GM19238 (cell line): ENCODE results near the gene HAUS1.
A peak's percentile ranks its signal among the peaks of the same experiment; 100 is the strongest.

ENCODE experiments used
- DNase-seq: peaks from one replicate; pipeline ENCODE4 v3.0.0; 2011; ENCODE audit warnings: low spot score; ENCODE audit not compliant: insufficient read length

HAUS1 gene, protein sequence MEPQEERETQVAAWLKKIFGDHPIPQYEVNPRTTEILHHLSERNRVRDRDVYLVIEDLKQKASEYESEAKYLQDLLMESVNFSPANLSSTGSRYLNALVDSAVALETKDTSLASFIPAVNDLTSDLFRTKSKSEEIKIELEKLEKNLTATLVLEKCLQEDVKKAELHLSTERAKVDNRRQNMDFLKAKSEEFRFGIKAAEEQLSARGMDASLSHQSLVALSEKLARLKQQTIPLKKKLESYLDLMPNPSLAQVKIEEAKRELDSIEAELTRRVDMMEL

GRCh38 chr18:46104128-46104911 lies at the start of gene HAUS1:
Gene HAUS1, plus strand, starts transcription at chr18:46104385. Its CDS starts 27 bp downstream, at chr18:46104412.
- peak; percentile 72 for DNase-seq

DNA sequence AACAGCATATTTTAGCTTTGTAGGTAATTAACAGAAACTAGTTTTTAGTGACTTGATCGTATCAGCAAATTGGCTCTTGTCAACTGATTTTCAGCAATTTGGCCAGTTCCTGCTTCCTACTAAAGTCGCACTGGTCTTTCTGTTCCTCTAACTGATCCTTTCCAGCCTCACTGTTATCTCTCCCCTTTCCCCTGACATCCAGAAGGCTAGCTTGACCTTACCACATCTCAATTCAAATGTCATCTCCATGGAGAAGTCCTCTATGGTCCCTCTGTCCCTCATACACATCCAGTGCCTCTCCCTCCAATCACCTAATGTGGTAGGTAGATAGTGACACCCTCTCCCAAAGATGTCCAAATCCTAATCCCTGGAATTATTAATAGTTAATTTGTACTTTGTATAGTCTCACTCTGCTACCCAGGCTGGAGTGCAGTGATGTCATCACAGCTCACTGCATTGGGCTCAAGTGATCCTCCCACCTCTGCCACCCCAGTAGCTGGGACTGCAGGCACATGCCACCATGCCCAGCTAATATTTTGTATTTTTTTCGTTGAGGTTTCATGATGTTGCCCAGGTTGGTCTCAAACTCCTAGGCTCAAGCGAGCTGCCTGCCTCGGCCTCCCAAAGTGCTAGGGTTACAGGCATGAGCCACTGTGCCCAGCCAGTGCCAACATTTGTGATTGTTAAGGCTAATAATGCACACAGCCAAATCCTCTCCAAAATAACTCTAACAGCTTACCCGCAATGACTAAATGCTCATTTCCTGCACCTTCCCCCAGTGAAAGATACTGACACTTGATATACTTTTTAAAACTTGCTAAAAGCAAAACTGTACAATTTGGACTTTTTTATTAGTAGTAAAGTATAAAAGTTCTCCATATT lies 49.0 kb upstream of the HAUS1 start:
- no peak for DNase-seq

DNA sequence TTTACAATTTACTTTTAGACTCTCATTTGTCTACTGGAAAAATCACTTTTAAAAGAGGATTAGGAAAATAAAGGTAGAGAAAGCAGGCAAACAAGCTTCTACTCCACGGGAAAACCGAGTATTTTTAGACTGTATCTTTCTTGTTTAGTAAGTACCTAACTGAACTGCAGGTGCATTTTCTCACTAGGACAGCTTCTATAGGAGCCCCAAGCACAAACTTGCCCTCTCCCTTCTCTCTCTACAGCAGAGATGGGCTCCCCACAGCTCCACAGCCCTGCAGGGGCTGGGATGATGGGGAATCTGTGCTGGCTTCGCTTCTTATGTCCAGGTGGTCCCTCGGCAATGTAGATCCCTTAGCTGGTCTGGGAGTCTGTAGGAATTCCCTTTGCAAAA lies 48.4 kb upstream of the HAUS1 start:
- DNase-seq, result no peak

DNA sequence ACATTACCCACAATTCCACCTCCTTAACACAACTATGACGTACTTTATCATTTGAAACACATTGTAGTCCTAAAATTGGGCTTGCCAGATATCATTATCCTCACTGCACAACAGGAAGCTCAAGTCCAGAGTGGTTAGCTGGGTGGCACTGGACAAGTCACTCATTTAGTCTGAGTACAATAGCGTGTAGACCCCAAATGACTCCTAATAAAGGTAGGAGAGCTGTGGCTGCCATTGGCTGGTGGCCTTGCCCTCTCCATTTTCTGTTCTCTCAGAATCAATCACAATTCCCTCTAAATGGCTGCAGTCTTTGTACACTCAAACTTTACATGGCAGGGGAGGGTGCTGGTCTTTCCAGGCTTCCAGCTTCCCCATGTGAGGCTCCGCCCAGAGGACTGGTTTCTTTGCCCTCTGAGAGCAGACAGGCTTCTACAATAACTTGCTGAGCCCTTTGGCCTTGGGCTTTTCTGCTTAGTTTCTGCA lies 43.8 kb upstream of the HAUS1 start:
- DNase-seq, result no peak

- DNase-seq, result no peak
Observed at GRCh38 chr18:46061387-46061786, 42.8 kb upstream of the HAUS1 start.

DNA sequence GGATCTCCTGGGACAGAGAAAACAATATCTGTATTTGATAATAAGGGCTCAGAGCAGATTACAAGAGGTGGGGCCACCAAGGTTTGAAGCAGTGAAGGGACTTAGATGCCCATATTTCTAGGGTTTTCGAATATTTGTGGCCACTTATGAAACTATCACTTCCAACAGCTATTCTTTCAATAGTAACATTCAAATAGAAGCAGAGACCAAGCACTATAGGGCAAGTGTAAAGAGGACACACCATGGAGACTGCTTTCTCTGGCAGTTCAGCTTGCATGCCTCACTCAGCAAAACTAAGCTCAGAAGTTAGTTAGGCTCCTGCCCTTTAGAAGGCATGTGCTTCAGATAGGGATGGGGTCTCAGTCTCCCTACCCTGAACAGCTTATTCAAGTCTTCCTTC lies 42.4 kb upstream of the HAUS1 start:
- DNase-seq, result no peak

DNA sequence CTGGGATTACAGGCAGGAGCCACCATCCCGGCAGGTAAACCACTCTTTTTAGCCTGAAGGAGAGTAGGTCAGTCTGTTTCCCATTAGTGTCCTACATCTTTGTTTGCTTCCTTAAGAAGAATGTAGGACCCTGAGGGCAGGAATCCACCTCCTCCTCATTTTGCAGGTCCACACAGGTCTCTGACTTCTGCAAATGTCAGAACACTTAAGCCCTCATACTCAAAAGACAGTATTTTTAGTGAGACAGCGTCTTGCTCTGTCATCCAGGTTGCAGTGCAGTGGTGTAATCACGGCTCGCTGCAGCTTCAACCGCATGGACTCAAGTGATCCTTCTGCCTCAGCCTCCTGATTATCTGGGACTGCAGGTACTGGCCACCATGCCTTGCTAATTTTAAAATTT lies 41.4 kb upstream of the HAUS1 start:
- no peak for DNase-seq

DNA sequence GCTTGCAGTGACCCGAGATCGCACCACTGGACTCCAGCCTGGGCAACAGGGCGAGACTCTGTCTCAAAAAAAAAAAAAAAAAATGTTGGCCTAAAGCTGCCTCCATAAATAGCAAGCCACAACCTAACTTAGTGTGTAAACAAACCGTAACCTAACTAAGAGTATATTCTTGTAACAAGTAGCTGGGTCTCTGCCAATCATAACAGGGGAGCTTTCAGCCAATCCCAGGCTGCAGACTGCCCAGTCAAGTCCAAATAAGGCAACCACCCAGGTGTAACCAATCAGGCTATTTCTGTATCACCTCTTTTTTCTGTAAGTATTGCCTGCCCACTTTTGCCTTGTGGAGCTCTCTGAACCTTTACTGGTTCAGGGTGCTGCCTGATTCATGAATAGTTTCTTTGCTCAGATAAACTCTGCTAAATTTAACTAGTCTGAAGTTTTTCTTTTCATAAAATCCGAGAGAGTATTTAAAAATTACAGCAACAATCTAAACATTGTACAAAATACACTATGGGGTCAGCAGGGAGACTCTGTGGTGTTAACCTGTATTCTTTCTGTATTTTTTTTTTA lies 36.7 kb upstream of the HAUS1 start:
- DNase-seq, result no peak

- DNase-seq, result no peak
Observed at GRCh38 chr18:46068763-46069162, 35.4 kb upstream of the HAUS1 start.

DNA sequence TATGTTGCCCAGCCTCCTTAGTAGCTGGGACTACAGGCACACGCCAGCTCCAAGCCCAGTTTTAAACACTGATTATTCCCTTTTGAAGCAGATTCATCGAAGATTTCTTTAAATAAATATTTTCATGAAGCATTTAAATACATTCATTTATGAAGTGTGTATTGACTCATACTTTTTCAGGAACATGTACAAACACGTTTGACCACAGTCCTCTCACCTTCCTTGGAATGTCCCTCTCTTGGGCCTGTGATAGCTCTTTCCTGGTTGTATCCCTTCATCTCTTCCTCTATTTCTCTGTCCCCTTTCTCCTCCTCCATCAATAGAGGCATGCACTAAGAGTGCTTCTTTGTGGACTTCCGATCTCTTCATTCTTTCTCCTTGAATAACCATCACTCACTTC lies 34.7 kb upstream of the HAUS1 start:
- no peak for DNase-seq

- no peak for DNase-seq
Observed at GRCh38 chr18:46070232-46070631, 34.0 kb upstream of the HAUS1 start.

DNA sequence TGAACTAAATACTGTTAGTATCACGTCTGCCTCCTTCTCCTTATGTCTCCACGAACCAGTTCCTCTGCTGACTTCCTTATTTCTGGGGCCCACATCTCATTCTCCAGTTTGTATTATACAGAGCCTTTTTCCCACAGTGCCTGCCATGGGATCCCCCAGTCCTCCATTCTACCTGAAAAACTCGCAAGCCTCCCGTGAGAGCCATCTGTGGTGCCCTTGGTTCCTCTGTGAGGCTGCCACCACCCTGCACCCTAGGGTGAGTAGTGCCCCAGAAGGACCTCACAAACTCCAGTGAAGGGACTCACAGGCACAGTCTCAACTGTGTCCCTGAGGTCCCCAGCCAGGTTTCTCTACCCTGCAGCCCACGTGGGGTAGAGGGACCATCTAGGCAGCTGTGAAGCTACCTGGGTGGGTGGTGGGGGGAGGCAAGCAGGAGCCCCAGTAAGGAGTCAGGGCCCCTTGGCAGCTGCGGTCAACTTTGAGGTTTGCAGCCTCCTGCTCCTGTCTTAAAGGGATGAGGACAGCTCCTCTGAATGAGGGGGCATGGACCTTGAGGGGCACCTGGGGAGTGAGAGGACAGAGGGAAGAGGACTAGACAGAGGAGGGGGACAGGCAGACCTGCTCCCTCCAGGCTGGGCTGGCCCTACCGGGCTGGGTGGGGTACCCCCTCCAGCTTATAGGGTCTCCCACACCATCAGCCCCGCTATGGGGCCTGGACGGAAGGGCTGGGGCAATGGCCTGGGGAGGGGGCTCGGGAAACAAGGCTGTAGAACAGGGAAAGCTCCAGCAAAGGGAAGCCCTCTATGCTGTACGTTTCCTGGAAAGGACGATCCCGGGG lies 33.2 kb upstream of the HAUS1 start:
- no peak for DNase-seq

GRCh38 chr18:46071653-46072375 lies 32.4 kb upstream of the HAUS1 start, which contains the start of gene PSTPIP2:
Gene PSTPIP2, minus strand, starts transcription at chr18:46072260. Its CDS starts 72 bp downstream, at chr18:46072188.
- peak; percentile 32 for DNase-seq

DNA sequence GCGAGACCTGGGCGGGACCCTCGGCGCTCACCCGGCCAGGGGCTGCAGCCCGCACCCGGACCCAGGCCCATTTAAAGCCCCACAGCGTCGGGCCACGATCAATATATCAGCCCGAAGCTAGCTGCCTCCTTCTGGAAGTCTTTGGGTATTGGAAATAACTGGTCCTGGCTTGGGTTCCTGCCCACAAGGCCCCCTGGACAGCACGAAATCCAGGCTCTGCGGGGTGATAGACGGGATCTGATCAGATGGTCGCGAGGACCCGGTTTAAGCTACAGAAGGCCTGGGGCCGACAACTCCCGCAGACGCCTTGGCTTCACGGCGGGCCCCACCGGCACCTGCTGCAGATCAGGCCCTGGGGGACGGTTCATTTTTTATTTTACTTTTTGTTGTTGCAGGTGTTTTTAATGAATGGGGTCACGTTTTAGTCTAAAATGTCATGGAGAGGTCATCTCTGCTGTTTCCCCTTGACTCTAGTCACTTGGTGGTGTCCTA lies 31.8 kb upstream of the HAUS1 start:
- no peak for DNase-seq

GRCh38 chr18:46072959-46073358 lies 31.2 kb upstream of the HAUS1 start:
- no peak for DNase-seq

GRCh38 chr18:46073474-46074331 lies 30.5 kb upstream of the HAUS1 start:
- no peak for DNase-seq

- no peak for DNase-seq
Observed at GRCh38 chr18:46079336-46079735, 24.8 kb upstream of the HAUS1 start.

GRCh38 chr18:46080156-46080555 lies 24.0 kb upstream of the HAUS1 start:
- no peak for DNase-seq

GRCh38 chr18:46084431-46084830 lies 19.8 kb upstream of the HAUS1 start:
- no peak for DNase-seq
